GM23338 (cell line): ENCODE data around the gene KRT78.

Source experiments
- CREB1 ChIP-seq: fragments of 250-450 bp; sonication (Bioruptor Pico); IDR thresholded peaks from 2 replicates; pipeline ENCODE4 v1.5.0; 2020; ENCODE audit warnings: low read depth, mild to moderate bottlenecking, moderate library complexity
- CTCF ChIP-seq, 2 experiments: fragments of 200-600 bp in 1 of 2; sonication (generic) in 1 of 2; conservative IDR thresholded peaks; 2 replicates each; pipeline versions ENCODE4 v1.5.1 to v1.6.1; 2016 to 2017; ENCODE audit warnings: antibody characterized with exemption in 2 of 2, low read depth in 2 of 2, mild to moderate bottlenecking in 2 of 2, moderate library complexity in 1 of 2
- ETS1 ChIP-seq: IDR thresholded peaks from 2 replicates; pipeline ENCODE4 v1.6.1; 2016; ENCODE audit warnings: antibody characterized with exemption
- EZH2 ChIP-seq: fragments of 200-600 bp; sonication (generic); IDR thresholded peaks from one replicate; pipeline ENCODE4 v1.8.0; 2017; ENCODE audit warnings: antibody characterized with exemption, mild to moderate bottlenecking, low read depth; ENCODE audit not compliant: unreplicated experiment
- EZH2phosphoT487 ChIP-seq: fragments of 200-600 bp; sonication (generic); IDR thresholded peaks from one replicate; pipeline ENCODE4 v1.8.1; 2018; ENCODE audit warnings: antibody characterized with exemption; ENCODE audit not compliant: unreplicated experiment
- POLR2AphosphoS5 ChIP-seq: IDR thresholded peaks from 2 replicates; pipeline ENCODE4 v1.6.1; 2016; ENCODE audit warnings: antibody characterized with exemption, low read depth
- REST ChIP-seq: IDR thresholded peaks from one replicate; pipeline ENCODE4 v1.6.1; 2018; ENCODE audit warnings: antibody characterized with exemption; ENCODE audit not compliant: unreplicated experiment

GRCh38 chr12:52823761-52824450 is 24.9 kb downstream of the KRT78 start:
- TF ChIP-seq CTCF (conservative IDR thresholded peaks at IDR 0.05; ENCODE audit: low read depth in 2 of 2) (no peak), ETS1 (no peak), POLR2AphosphoS5 (no peak), EZH2phosphoT487 (no peak), REST (no peak), EZH2 (no peak), CREB1 (CRISPR knock-in tag) (no peak)
